Measurements from ENCODE around the gene ZNF521.

The ZNF521 gene

GRCh38 chr18:25133879-25134278, 218.1 kb downstream of the ZNF521 start:
- in situ Hi-C loops (cut with MboI; ENCODE audit: low sequenced_read_pairs), result no loop called here

- in situ Hi-C loops (cut with MboI; ENCODE audit: low sequenced_read_pairs), result no loop called here
These were observed 219.0 kb downstream of the ZNF521 start for GRCh38 chr18:25132786-25133496.

- in situ Hi-C loops (cut with MboI; ENCODE audit: low sequenced_read_pairs), result no loop called here
These were observed 225.2 kb downstream of the ZNF521 start for GRCh38 chr18:25126751-25127150.

- in situ Hi-C loops (cut with MboI; ENCODE audit: low sequenced_read_pairs), result no loop called here
These were observed 226.3 kb downstream of the ZNF521 start for GRCh38 chr18:25125680-25126079.

- in situ Hi-C loops (cut with MboI; ENCODE audit: low sequenced_read_pairs), result no loop called here
These were observed 228.3 kb downstream of the ZNF521 start for GRCh38 chr18:25123438-25124232.

GRCh38 chr18:25121442-25121841, 230.5 kb downstream of the ZNF521 start:
- in situ Hi-C loops (cut with MboI; ENCODE audit: low sequenced_read_pairs), result no loop called here

- in situ Hi-C loops (cut with MboI; ENCODE audit: low sequenced_read_pairs), result no loop called here
These were observed 238.4 kb downstream of the ZNF521 start for GRCh38 chr18:25113566-25113965.

GRCh38 chr18:25112821-25113434, 239.0 kb downstream of the ZNF521 start:
- in situ Hi-C loops (cut with MboI; ENCODE audit: low sequenced_read_pairs), result no loop called here

GRCh38 chr18:25111377-25112288, 240.3 kb downstream of the ZNF521 start:
- in situ Hi-C loops (cut with MboI; ENCODE audit: low sequenced_read_pairs), result no loop called here

- in situ Hi-C loops (cut with MboI; ENCODE audit: low sequenced_read_pairs), result no loop called here
These were observed 242.5 kb downstream of the ZNF521 start for GRCh38 chr18:25109484-25109883.

GRCh38 chr18:25103468-25104155, 248.4 kb downstream of the ZNF521 start:
- in situ Hi-C loops (cut with MboI; ENCODE audit: low sequenced_read_pairs), result no loop called here

GRCh38 chr18:25102662-25103061, 249.3 kb downstream of the ZNF521 start:
- in situ Hi-C loops (cut with MboI; ENCODE audit: low sequenced_read_pairs), result no loop called here

- in situ Hi-C loops (cut with MboI; ENCODE audit: low sequenced_read_pairs), result no loop called here
These were observed 251.5 kb downstream of the ZNF521 start for GRCh38 chr18:25100418-25100817.

GRCh38 chr18:25099895-25100294, 252.1 kb downstream of the ZNF521 start:
- in situ Hi-C loops (cut with MboI; ENCODE audit: low sequenced_read_pairs), result no loop called here

- in situ Hi-C loops (cut with MboI; ENCODE audit: low sequenced_read_pairs), result no loop called here
These were observed 254.4 kb downstream of the ZNF521 start for GRCh38 chr18:25097569-25098056.

GRCh38 chr18:25097057-25097456, 254.9 kb downstream of the ZNF521 start:
- in situ Hi-C loops (cut with MboI; ENCODE audit: low sequenced_read_pairs), result no loop called here

GRCh38 chr18:25093141-25093540, 258.8 kb downstream of the ZNF521 start:
- in situ Hi-C loops (cut with MboI; ENCODE audit: low sequenced_read_pairs), result no loop called here

GRCh38 chr18:25089470-25089869, 262.5 kb downstream of the ZNF521 start:
- in situ Hi-C loops (cut with MboI; ENCODE audit: low sequenced_read_pairs), result no loop called here

GRCh38 chr18:25086876-25087275, 265.1 kb downstream of the ZNF521 start:
- in situ Hi-C loops (cut with MboI; ENCODE audit: low sequenced_read_pairs), result no loop called here

GRCh38 chr18:25081001-25081400, 271.0 kb downstream of the ZNF521 start:
- in situ Hi-C loops (cut with MboI; ENCODE audit: low sequenced_read_pairs), result no loop called here
